Stimulated activated CD8-positive, alpha-beta memory T cell treated with anti-CD3 and anti-CD28 coated beads, Interleukin-2, amount 100 ng/mL, for 1 hour (primary cell): ENCODE data around the gene PPDPF.

Experiments used
- DNase-seq, 2 donors: peaks; one replicate each; pipeline ENCODE4 v3.0.0-alpha.2; 2020; ENCODE audit warnings: low read depth in 2 of 2

PPDPF gene

GRCh38 chr20:63487781-63488241 lies 32.8 kb upstream of the PPDPF start:
- DNase-seq: no peak

- DNase-seq: no peak
These were observed 32.0 kb upstream of the PPDPF start for GRCh38 chr20:63488315-63489251.

GRCh38 chr20:63490416-63490815 lies 30.1 kb upstream of the PPDPF start:
- no peak for DNase-seq

DNA sequence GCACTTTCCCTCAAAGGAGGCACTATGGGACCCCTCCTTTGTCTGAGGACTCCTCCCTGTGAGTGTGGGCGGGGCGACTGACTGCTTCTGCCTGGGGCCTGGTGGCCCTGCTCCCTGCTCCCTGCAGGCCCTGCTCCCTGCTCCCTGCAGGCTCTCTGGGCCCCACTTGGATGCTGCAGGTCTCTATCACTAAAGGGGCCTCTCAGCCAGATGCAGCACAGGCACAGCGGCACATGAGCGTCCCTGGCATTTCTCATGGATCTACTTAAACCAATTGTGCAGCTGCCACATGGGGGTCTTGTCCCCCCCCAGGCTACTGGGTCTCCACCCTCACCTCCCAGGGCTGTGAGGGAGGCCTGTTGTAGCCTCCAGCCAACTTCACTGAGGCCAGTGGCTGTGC lies 29.5 kb upstream of the PPDPF start:
- no peak for DNase-seq

- no peak for DNase-seq
These were observed 28.8 kb upstream of the PPDPF start for GRCh38 chr20:63491635-63492230.

GRCh38 chr20:63492518-63492917 lies 28.0 kb upstream of the PPDPF start:
- no peak for DNase-seq

DNA sequence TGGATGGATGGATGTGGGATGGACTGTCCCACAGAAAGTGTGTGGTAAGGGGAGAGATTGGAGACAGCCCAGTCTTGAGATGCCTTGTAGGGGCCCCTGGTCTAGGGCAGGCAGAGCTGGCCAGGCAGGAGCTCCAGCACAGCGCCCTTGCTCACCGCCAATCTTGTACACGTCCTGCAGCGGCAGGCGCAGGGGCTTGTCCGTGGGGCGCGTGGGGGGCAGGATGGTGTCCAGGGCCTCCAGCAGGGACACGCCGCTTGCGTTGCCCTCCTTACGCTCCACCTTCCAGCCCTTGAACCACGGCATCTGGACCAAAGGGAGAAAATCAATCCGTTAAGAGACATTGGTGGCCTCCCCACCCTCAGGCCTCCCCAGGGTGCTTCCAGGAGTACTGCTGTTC lies 27.6 kb upstream of the PPDPF start:
- DNase-seq: no peak

DNA sequence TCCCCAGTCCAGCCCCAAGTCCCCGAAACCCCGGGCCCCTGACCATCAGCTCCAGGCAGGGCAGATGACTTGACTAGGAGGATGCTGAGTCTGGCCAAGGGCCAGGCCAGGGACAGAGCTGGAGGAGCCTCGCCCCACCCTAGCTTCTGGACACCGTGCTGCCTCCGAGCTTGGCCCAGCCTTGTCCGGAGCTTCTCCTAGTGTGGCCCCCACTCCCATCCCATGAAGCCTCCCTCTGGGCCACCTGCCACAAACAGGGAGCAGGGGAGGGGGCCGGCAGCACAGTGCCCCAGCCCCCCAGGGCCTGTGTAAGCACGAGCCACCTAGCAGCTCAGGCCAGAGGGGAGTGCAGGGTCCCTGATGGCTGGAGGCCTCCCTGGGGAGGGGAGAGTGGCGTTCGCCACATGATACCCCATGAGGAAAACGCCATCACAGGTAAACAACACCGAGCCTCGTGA lies 27.0 kb upstream of the PPDPF start:
- DNase-seq: no peak

- DNase-seq: no peak
These were observed 26.5 kb upstream of the PPDPF start for GRCh38 chr20:63494084-63494419.

DNA sequence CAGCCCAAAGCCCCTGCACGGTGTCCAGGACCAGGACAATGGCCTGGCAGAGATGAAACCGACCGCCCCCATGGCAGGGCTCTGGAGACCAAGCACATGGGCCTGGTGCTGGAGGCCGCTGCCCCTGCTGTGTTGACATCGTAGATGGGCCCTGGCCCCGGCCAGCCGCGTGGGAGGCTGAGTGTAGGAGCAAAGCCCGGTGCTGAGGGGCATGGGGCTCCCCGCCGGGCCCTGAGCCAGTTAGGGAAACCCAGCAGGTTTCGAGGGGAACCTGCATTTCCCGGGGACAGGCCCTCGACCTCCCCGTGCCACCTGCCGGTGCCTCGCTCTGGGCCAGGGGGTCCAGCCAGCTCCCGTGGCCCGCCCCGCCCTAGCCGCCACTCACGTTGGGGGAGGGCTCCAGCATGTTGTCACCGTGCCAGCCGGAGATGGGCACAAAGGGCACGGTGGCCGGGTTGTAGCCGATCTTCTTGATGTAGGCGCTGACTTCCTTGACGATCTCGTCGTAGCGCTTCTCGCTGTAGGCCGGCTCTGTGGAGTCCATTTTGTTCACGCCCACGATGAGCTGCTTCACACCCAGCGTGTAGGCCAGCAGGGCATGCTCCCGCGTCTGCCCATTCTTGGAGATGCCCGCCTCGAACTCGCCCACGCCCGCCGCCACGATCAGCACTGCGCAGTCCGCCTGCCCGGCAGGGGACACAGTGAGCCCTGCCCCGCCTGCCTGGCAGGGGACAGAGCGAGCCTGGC lies 26.0 kb upstream of the PPDPF start:
- DNase-seq: no peak

DNA sequence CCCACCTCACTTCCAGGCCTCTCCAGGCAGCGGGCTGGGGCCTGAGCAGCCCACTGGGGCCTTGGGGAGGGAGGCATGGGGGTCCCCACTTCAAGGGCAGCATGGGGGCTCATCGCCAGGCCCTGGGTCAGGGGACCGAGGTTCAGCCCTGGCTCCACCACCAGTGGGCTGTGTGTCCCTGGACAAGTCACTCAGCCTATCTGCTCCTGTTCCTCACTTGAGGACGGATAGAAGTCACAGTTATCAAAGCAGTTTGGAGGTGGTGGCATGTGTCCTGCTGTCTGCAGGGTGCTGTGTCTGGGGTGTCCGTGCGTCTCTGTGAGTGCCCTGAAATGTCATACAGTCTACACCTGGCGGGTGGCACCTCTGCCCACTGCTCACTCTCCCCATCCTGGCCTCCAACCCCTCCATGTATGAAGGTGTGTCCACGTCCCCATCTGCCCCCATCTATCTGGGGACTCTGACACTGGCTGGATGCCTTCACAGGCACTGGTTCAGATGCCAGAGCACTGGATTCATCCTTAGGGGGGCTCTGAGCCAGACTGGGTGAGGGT lies 25.3 kb upstream of the PPDPF start:
- no peak for DNase-seq

- peak; percentile 63 for DNase-seq
These were observed 24.6 kb upstream of the PPDPF start for GRCh38 chr20:63495741-63496595.

DNA sequence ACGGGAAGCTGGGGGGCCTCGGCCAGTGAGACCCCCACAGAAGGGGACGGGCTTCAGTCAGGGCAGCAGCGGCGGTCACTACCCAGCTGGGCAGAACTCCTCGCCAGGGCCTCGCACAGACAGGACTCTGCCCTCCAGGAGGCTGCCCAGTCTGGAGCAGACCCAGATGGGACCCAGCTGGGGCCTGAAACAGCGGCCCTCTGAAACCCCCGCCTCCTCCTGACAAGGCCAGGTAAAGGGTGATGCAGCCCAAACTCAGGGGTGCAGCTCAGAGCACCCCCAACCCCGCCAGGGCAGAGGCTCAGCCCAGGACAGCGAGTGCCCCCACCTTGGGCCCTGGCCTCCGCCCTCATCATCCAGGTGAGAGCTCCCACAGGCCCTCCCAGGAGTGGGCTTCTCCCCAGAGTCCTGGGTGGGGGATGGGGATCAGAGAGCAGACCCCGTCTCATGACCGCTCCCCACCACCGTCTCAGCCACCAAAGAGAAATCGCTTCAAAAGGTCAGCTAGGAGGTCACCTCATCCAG lies 23.9 kb upstream of the PPDPF start:
- DNase-seq: no peak

DNA sequence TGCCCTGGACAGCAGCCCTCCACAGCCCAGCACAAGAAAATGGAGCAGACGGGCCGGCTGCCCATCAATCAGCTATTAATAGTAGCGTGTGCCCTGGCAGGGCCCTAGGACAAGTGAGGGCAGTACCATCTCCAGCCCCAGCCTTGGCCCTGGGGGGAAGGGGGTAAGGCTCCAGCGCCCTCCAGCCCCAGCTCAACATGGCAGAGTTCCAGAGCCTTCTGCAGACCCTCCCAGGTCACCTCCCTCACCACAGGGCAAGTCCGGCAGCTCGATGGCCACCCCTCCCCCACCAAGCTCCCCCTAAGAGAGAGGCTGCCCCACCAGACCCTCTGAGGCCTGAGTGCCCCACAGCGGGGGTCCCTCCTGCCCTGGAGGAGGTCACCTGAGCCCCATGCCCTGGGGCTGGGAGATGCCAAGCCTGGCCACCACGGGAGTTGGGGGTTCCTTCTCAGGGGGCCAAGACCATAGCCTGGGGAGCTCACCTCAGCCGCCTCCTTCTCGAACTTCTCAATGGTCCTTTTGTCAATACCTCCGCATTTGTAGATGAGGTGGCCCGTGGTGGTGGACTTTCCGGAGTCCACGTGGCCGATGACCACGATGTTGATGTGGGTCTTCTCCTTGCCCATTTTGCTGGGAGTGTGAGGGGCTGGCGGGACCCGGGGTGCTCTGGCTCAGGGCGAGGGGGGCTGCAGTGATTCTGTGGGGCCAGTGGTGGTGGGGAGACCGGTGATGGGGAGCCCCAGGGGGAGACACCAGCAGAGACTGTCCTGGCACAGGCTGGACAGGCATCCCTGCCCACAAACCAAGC lies 23.2 kb upstream of the PPDPF start:
- no peak for DNase-seq

GRCh38 chr20:63497946-63498935 lies 22.3 kb upstream of the PPDPF start:
- DNase-seq: no peak

DNA sequence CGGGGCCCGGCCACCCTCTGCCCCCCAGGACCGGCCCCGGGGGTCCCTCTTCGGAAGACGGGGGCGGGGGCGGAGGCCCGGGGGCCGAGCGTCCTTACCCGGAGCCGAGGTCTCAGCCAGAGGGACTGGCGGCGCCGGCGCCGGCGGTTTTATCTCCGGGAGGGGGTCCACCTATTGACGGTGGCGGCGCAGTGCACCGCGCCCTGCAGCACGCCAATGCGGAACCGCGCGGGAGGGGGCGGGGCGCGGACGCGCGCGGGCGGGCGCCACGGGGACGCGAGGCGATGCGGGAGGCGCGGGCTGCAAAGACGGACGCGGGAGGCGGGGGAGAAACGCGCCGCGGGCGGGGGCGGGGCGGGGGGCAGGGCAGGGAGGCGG lies 21.6 kb upstream of the PPDPF start, which contains the start of gene EEF1A2:
Gene EEF1A2 (minus strand): TSS at position 124 of the 378 bp plus-strand sequence. CDS start 1,320 bp downstream, outside the sequence.
- DNase-seq: peak in 1 of 2 donors; percentile 12

DNA sequence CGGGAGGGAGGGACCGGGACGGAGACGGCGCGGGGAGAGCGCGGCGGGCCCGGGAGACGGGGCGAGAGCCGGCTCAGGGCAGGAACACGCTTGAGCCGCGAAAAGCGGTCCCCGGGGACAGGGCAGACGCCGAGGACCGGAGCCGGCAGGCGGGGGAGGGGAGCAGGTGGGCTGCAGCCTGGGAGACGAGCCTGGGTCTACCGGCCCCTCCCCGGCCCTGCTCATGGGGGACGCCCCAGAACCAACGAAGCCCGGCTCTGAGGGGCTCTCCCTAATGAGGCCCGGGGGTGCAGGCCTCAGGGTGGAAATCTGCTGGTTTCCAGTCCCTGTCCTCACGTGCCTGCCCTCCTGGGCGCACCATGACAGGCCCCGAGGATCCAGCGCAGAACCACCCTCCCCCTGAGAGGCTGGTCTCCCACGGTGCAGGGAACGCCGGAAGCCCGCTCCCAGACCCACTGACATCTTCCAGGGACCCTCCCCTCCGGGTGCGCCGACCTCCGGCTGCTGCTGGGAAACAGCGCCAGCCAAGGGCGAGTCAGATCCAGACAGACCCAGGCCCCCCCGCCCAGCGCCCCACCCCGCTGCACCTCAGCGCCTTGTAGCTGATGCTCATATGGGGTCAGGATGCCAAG lies 21.1 kb upstream of the PPDPF start:
- DNase-seq: no peak
